A549 treated with Hydrocortisone at 1 μM for 4 hours (cell line): ENCODE results near the gene GCN1. TPM values are rescaled to one million over a fixed set of nuclear protein-coding genes. Genes with fewer than 3 reads are reported as not detected.

Source experiments
- total RNA-seq: library from RNA; stranded (reverse); fragments of 200-300 nt; extraction: Qiagen RNA extraction; gene quantifications from 5 replicates; pipeline ENCODE4 v1.2.3, GENCODE V29; 2022

Gene GCN1, protein sequence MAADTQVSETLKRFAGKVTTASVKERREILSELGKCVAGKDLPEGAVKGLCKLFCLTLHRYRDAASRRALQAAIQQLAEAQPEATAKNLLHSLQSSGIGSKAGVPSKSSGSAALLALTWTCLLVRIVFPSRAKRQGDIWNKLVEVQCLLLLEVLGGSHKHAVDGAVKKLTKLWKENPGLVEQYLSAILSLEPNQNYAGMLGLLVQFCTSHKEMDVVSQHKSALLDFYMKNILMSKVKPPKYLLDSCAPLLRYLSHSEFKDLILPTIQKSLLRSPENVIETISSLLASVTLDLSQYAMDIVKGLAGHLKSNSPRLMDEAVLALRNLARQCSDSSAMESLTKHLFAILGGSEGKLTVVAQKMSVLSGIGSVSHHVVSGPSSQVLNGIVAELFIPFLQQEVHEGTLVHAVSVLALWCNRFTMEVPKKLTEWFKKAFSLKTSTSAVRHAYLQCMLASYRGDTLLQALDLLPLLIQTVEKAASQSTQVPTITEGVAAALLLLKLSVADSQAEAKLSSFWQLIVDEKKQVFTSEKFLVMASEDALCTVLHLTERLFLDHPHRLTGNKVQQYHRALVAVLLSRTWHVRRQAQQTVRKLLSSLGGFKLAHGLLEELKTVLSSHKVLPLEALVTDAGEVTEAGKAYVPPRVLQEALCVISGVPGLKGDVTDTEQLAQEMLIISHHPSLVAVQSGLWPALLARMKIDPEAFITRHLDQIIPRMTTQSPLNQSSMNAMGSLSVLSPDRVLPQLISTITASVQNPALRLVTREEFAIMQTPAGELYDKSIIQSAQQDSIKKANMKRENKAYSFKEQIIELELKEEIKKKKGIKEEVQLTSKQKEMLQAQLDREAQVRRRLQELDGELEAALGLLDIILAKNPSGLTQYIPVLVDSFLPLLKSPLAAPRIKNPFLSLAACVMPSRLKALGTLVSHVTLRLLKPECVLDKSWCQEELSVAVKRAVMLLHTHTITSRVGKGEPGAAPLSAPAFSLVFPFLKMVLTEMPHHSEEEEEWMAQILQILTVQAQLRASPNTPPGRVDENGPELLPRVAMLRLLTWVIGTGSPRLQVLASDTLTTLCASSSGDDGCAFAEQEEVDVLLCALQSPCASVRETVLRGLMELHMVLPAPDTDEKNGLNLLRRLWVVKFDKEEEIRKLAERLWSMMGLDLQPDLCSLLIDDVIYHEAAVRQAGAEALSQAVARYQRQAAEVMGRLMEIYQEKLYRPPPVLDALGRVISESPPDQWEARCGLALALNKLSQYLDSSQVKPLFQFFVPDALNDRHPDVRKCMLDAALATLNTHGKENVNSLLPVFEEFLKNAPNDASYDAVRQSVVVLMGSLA (N-terminal part only)
- 48.3 to 68.5 TPM (median 54.5 TPM) in 5 replicates for total RNA-seq

DNA sequence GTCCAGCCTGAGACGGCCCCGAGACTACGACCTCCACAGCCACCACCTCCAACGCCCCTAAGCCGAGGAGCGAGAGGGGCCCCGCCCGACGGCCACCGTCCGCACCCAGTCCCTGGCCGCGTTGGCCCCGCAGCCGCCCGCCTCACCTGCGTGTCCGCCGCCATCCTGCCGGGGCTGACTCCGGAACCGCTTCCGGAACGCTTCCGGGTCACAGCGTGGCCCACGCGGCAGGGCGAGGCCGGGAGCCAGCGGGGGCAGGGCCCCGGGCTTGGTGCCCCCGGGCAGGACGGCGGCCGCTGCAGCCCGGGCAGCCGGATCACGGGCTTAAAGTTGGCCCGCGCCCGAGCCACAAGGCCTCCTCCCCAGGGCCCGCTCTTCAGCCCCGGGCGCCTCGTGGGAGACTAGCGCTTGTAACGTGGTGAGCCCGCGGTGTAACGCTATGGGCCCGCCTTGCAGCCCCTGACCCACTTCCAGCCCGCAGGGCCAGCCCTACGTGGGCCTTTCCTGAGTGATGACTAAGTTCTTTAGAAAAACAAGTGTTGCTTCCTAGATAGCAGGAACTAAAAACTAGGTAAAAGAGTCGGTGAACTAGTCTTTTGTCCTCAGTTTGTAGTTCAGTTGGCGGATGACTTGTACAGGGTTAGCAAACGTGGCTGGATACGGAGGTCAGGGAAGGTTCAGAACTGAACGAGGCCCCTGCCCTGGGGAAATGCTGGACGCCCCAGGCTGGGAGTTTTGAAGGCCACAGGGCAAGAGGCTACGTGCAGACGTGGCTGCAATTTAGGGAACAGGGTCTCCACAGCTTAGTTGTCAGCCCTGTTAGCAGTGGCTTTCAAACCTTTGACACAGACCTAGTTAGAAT lies at the start of gene GCN1:
Gene GCN1 (minus strand): TSS at position 182 of the 862 bp plus-strand sequence. CDS start 18 bp downstream, at position 164.

GRCh38 chr12:120116441-120116791 lies 78.1 kb downstream of the GCN1 start, which contains the start of gene RAB35:
Gene RAB35 (minus strand): TSS chr12:120116753. CDS start chr12:120116650, 103 bp downstream.

Other genes with a start within 250 kb of the GCN1 start
- gene BICDL1, start 205.5 kb downstream of the GCN1 start, total RNA-seq = 3.8 to 4.8 TPM (median 4.3 TPM) in 5 replicates
- 78.3 to 82.8 TPM (median 81.4 TPM) in 5 replicates for gene RAB35, start 78.0 kb downstream of the GCN1 start, total RNA-seq
- 3,464 to 3,625 TPM (median 3,504 TPM) in 5 replicates for gene RPLP0, start 6.4 kb upstream of the GCN1 start, total RNA-seq
- gene PXN, start 71.0 kb upstream of the GCN1 start, total RNA-seq = 194 to 252 TPM (median 228 TPM) in 5 replicates
- 13.0 to 143 TPM in 2 of 5 replicates, not detected in the others for gene RNU4-2, start 97.2 kb upstream of the GCN1 start, total RNA-seq
- gene RNU4-1, start 98.5 kb upstream of the GCN1 start, total RNA-seq = 13.1 to 86.0 TPM in 2 of 5 replicates, not detected in the others
- 0.67 to 1.1 TPM (median 0.90 TPM) in 5 replicates for gene SIRT4, start 107.6 kb upstream of the GCN1 start, total RNA-seq
- gene PLA2G1B, start 133.1 kb upstream of the GCN1 start, total RNA-seq = not detected in 5 replicates
- gene MSI1, start 174.4 kb upstream of the GCN1 start, total RNA-seq = 1.2 to 1.5 TPM (median 1.3 TPM) in 5 replicates
- 610 to 874 TPM (median 842 TPM) in 5 replicates for gene COX6A1, start 243.4 kb upstream of the GCN1 start, total RNA-seq